RWPE2 (cell line): ENCODE measurements around the gene SYCE3.
A peak's percentile ranks its signal among the peaks of the same experiment; 100 is the strongest.
"Not testable (repeated sequence)": the region's sequence is repeated elsewhere in the genome, so short reads cannot be mapped to it uniquely, and the experiment has no call there.

Source experiments
- ATAC-seq: fragments of 200-7000 bp; cut with Tn5 transposase; 3 replicates; pipeline ENCODE4 v1.9.1; 2021; ENCODE audit warnings: low read depth
- DNase-seq: peaks from one replicate; pipeline ENCODE4 v3.0.0-alpha.2; 2020; ENCODE audit warnings: low spot score
- H3K27ac ChIP-seq: fragments of 450-650 bp; 2 replicates; pipeline ENCODE4 v1.5.1; 2017; ENCODE audit warnings: mild to moderate bottlenecking; ENCODE audit not compliant: poor library complexity, severe bottlenecking
- H3K27me3 ChIP-seq: fragments of 250-450 bp; sonication (Bioruptor Pico); 2 replicates; pipeline ENCODE4 v1.5.1; 2021; ENCODE audit warnings: mild to moderate bottlenecking, moderate library complexity; ENCODE audit not compliant: insufficient read depth, poor library complexity, severe bottlenecking
- H3K36me3 ChIP-seq: fragments of 250-450 bp; sonication (Bioruptor Pico); 2 replicates; pipeline ENCODE4 v1.5.1; 2020; ENCODE audit warnings: low read depth, mild to moderate bottlenecking, moderate library complexity
- H3K4me1 ChIP-seq: fragments of 250-450 bp; sonication (Bioruptor Pico); 2 replicates; pipeline ENCODE4 v1.5.1; 2021; ENCODE audit warnings: mild to moderate bottlenecking, moderate library complexity; ENCODE audit not compliant: insufficient read depth, poor library complexity, severe bottlenecking
- H3K4me3 ChIP-seq: fragments of 250-450 bp; sonication (Bioruptor Pico); 2 replicates; pipeline ENCODE4 v1.5.1; 2021; ENCODE audit warnings: mild to moderate bottlenecking, moderate library complexity; ENCODE audit not compliant: severe bottlenecking
- H3K9me3 ChIP-seq: fragments of 250-450 bp; sonication (Bioruptor Pico); 2 replicates; pipeline ENCODE4 v1.5.1; 2021; ENCODE audit warnings: mild to moderate bottlenecking, moderate library complexity; ENCODE audit not compliant: severe bottlenecking
- CTCF ChIP-seq: fragments of 450-650 bp; IDR thresholded peaks from one replicate; pipeline ENCODE4 v1.5.1; 2017; ENCODE audit warnings: mild to moderate bottlenecking, moderate library complexity; ENCODE audit not compliant: poor library complexity, severe bottlenecking

Gene SYCE3

GRCh38 chr22:50537765-50538164, 25.0 kb downstream of the SYCE3 start:
- Histone ChIP-seq H3K9me3 (no peaks in the 10 kb centered on the region), H3K4me1 (peaks cover 32% of the 10 kb centered on the region), H3K36me3 (no peaks in the 10 kb centered on the region), H3K27ac (peak overlapping the region; percentile 86), H3K27me3 (no peaks in the 10 kb centered on the region), H3K4me3 (no peak overlapping the region)
- ATAC-seq (no peak), DNase-seq (no peak)
- TF ChIP-seq CTCF: no peak

- Histone ChIP-seq H3K27me3 (no peaks in the 10 kb centered on the region), H3K9me3 (no peaks in the 10 kb centered on the region), H3K36me3 (no peaks in the 10 kb centered on the region), H3K4me1 (peaks cover 20% of the 10 kb centered on the region), H3K4me3 (no peak overlapping the region), H3K27ac (no peak overlapping the region)
- DNase-seq: no peak
- ATAC-seq: no peak
- TF ChIP-seq CTCF: no peak
Measured at GRCh38 chr22:50536226-50536625, 26.5 kb downstream of the SYCE3 start.

GRCh38 chr22:50535113-50535512, 27.6 kb downstream of the SYCE3 start:
- no peaks in the 10 kb centered on the region for H3K27me3 ChIP-seq
- no peak overlapping the region for H3K4me3 ChIP-seq
- no peak for TF ChIP-seq CTCF
- H3K27ac ChIP-seq: no peak overlapping the region
- H3K4me1 ChIP-seq: peaks cover 14% of the 10 kb centered on the region
- no peaks in the 10 kb centered on the region for H3K36me3 ChIP-seq
- ATAC-seq (no peak), DNase-seq (no peak)
- H3K9me3 ChIP-seq: no peaks in the 10 kb centered on the region

- not testable (repeated sequence) for ATAC-seq, H3K4me1 ChIP-seq, H3K27ac ChIP-seq, DNase-seq, H3K27me3 ChIP-seq, H3K36me3 ChIP-seq, H3K9me3 ChIP-seq, H3K4me3 ChIP-seq
Measured at GRCh38 chr22:50533856-50534711, 28.6 kb downstream of the SYCE3 start.

- DNase-seq (no peak), ATAC-seq (no peak)
- Histone ChIP-seq H3K27ac (no peak overlapping the region), H3K36me3 (no peaks in the 10 kb centered on the region), H3K9me3 (no peaks in the 10 kb centered on the region), H3K27me3 (no peaks in the 10 kb centered on the region), H3K4me1 (no peaks in the 10 kb centered on the region), H3K4me3 (no peak overlapping the region)
- TF ChIP-seq CTCF: no peak
Measured at GRCh38 chr22:50532824-50533796, 29.6 kb downstream of the SYCE3 start.
